ENCODE results near the gene METTL8. TPM values are rescaled to one million over a fixed set of nuclear protein-coding genes. Genes with fewer than 3 reads are reported as not detected.

METTL8 gene
- total RNA-seq, 1 experiment from 2014 or later, result 25.7 TPM

DNA sequence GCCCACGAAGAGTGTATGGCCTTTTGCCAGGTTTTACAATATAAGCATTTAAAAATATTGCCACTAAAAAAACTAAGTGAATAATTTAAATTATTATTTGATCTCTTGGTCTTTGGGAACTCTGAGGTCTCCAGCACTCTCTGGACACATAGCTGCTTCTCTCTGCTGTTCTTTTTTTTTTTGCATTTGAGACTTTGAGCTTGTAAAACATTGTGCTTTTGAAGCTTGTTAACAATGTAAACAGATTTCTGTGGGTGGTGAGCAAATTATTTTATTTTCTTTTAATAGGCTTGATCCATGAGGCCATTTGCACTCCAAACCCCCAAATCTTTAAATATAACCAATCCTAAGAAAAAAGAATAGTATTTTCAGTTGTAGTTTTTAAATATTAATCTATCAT, 42.2 kb upstream of the METTL8 start:
- no peak overlapping the region for H3K4me3 Mint-ChIP-seq (ENCODE audit: unreplicated experiment)
- H3K4me1 Mint-ChIP-seq (ENCODE audit: low read depth, unreplicated experiment), result peaks cover 2% of the 10 kb centered on the region
- CTCF ChIA-PET, result no interaction called here
- peaks cover 14% of the 10 kb centered on the region for H3K36me3 Mint-ChIP-seq (ENCODE audit: insufficient read depth, unreplicated experiment)
- BruUV-seq (replicated peaks), result no TSS peak
- POLR2A ChIA-PET, result no interaction called here
- intact Hi-C loops (cut with micrococcal nuclease; ENCODE audit: unreplicated experiment), result no loop called here
- Histone ChIP-seq H3K4me1 (no peaks in the 10 kb centered on the region; the same call in 1 of the 2 replicates), H3K36me3 (ENCODE audit: control insufficient read depth, insufficient read depth, low read length) (no peaks in the 10 kb centered on the region; the same call in none of the 2 replicates), H3K4me3 (ENCODE audit: low read depth, low read length) (no peak overlapping the region), H3K27me3 (replicated peaks; ENCODE audit: control insufficient read depth, insufficient read depth, low read length) (no peaks in the 10 kb centered on the region), H3K9me3 (no peaks in the 10 kb centered on the region)
- TF ChIP-seq, protein P1, sequence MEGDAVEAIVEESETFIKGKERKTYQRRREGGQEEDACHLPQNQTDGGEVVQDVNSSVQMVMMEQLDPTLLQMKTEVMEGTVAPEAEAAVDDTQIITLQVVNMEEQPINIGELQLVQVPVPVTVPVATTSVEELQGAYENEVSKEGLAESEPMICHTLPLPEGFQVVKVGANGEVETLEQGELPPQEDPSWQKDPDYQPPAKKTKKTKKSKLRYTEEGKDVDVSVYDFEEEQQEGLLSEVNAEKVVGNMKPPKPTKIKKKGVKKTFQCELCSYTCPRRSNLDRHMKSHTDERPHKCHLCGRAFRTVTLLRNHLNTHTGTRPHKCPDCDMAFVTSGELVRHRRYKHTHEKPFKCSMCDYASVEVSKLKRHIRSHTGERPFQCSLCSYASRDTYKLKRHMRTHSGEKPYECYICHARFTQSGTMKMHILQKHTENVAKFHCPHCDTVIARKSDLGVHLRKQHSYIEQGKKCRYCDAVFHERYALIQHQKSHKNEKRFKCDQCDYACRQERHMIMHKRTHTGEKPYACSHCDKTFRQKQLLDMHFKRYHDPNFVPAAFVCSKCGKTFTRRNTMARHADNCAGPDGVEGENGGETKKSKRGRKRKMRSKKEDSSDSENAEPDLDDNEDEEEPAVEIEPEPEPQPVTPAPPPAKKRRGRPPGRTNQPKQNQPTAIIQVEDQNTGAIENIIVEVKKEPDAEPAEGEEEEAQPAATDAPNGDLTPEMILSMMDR (IDR thresholded peaks at IDR 0.05; ENCODE audit: insufficient read depth in 1 of 2, low read depth in 1 of 2, low read length in 1 of 2, severe bottlenecking in 1 of 2, unreplicated experiment in 1 of 2), result no peak
- no peak for DNase-seq
- no peaks in the 10 kb centered on the region for H3K9me3 Mint-ChIP-seq (ENCODE audit: unreplicated experiment)
- H3K27ac Mint-ChIP-seq (ENCODE audit: unreplicated experiment), result no peak overlapping the region
- H3K27me3 Mint-ChIP-seq (ENCODE audit: insufficient read depth, unreplicated experiment), result no peaks in the 10 kb centered on the region

DNA sequence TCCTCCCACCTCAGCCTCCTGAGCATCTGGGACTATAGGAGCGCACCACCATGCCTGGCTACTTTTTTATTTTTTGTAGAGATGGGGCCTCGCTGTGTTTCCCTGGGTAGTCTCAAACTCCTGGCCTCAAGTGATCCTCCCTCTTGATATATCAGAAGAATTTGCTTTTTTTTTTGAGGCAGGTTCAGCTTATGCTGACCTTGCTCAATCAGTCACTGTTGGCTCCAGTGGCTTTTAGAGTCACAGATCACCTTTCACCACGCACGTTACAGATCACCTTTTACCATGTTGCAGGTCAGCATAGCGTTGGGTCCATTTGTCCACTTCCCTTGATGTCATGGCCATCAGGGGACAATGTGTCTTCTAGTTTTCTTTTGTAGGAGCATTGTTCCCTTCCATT, 36.3 kb upstream of the METTL8 start:
- H3K27me3 Mint-ChIP-seq (ENCODE audit: insufficient read depth, unreplicated experiment), result no peaks in the 10 kb centered on the region
- H3K9me3 Mint-ChIP-seq (ENCODE audit: unreplicated experiment), result no peaks in the 10 kb centered on the region
- POLR2A ChIA-PET, result no interaction called here

DNA sequence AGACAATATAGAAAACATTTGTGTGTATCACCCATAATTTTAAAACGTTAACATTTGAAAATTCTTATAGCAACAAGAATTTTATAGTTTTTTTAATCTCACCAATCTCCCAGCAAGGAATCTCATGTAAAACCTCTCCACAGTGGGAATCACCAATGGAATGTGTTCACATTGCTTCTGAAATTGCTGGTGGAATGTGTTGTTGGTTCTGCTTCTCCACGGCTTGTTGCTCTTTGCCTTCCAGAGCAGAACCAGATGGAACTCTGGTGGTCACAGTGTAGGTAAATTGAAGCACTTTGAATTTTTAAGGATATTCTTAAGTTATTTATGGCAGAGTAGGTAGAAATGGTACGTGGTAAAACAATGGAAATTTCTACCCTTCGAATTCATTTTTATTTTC, 35.4 kb upstream of the METTL8 start:
- TF ChIP-seq, protein P1 (IDR thresholded peaks at IDR 0.05; ENCODE audit: insufficient read depth in 1 of 2, low read depth in 1 of 2, low read length in 1 of 2, severe bottlenecking in 1 of 2, unreplicated experiment in 1 of 2), result no peak
- Histone ChIP-seq H3K4me3 (ENCODE audit: low read depth, low read length) (no peak overlapping the region), H3K4me1 (no peaks in the 10 kb centered on the region), H3K9me3 (no peaks in the 10 kb centered on the region), H3K36me3 (ENCODE audit: control insufficient read depth, insufficient read depth, low read length) (peaks cover 2% of the 10 kb centered on the region; the same call in 1 of the 2 replicates), H3K27me3 (replicated peaks; ENCODE audit: control insufficient read depth, insufficient read depth, low read length) (no peaks in the 10 kb centered on the region)
- Mint-ChIP-seq H3K4me3 (ENCODE audit: unreplicated experiment) (no peak overlapping the region), H3K4me1 (ENCODE audit: low read depth, unreplicated experiment) (no peaks in the 10 kb centered on the region), H3K36me3 (ENCODE audit: insufficient read depth, unreplicated experiment) (peaks cover 18% of the 10 kb centered on the region), H3K27ac (ENCODE audit: unreplicated experiment) (no peak overlapping the region), H3K27me3 (ENCODE audit: insufficient read depth, unreplicated experiment) (no peaks in the 10 kb centered on the region), H3K9me3 (ENCODE audit: unreplicated experiment) (no peaks in the 10 kb centered on the region)
- no TSS peak for BruUV-seq (replicated peaks)
- ChIA-PET CTCF (no interaction called here), POLR2A (no interaction called here)
- intact Hi-C loops (cut with micrococcal nuclease; ENCODE audit: unreplicated experiment), result no loop called here
- DNase-seq, result no peak

More for the DNA sequence above, 36.3 kb upstream of the METTL8 start:
- Mint-ChIP-seq H3K27ac (ENCODE audit: unreplicated experiment) (no peak overlapping the region), H3K4me1 (ENCODE audit: low read depth, unreplicated experiment) (no peaks in the 10 kb centered on the region), H3K4me3 (ENCODE audit: unreplicated experiment) (no peak overlapping the region), H3K36me3 (ENCODE audit: insufficient read depth, unreplicated experiment) (peaks cover 24% of the 10 kb centered on the region)
- H3K9me3 ChIP-seq, result no peaks in the 10 kb centered on the region
- H3K4me1 ChIP-seq, result no peaks in the 10 kb centered on the region
- no peak overlapping the region for H3K4me3 ChIP-seq (ENCODE audit: low read depth, low read length)
- CTCF ChIA-PET, result no interaction called here
- no peaks in the 10 kb centered on the region for H3K27me3 ChIP-seq (replicated peaks; ENCODE audit: control insufficient read depth, insufficient read depth, low read length)
- DNase-seq, result no peak
- TF ChIP-seq, protein P1 (IDR thresholded peaks at IDR 0.05; ENCODE audit: insufficient read depth in 1 of 2, low read depth in 1 of 2, low read length in 1 of 2, severe bottlenecking in 1 of 2, unreplicated experiment in 1 of 2), result no peak
- H3K36me3 ChIP-seq (ENCODE audit: control insufficient read depth, insufficient read depth, low read length), result peaks cover 2% of the 10 kb centered on the region; the same call in 1 of the 2 replicates
- intact Hi-C loops (cut with micrococcal nuclease; ENCODE audit: unreplicated experiment), result no loop called here
- no TSS peak for BruUV-seq (replicated peaks)
